Measurements from ENCODE around the gene BIN1.

- peak; percentile 65 for TF ChIP-seq CEBPB (IDR thresholded peaks at IDR 0.05; ENCODE audit: low read depth, low read length)
- no peak for TF ChIP-seq CTCF (conservative IDR thresholded peaks at IDR 0.05; ENCODE audit: low read depth, low read length)
- no peak for TF ChIP-seq CHD1 (IDR thresholded peaks at IDR 0.05; ENCODE audit: low read depth, low read length)
- no peak for TF ChIP-seq RAD21 (IDR thresholded peaks at IDR 0.05; ENCODE audit: low read length)
- TF ChIP-seq RCOR1 (IDR thresholded peaks at IDR 0.05; ENCODE audit: insufficient replicate concordance, low read length), result no peak
- TF ChIP-seq RFX5 (IDR thresholded peaks at IDR 0.05; ENCODE audit: low read depth, low read length), result no peak
- TF ChIP-seq POLR2A (IDR thresholded peaks at IDR 0.05; ENCODE audit: low read depth, low read length), result no peak
- TF ChIP-seq SMC3 (IDR thresholded peaks at IDR 0.05; ENCODE audit: low read depth, low read length), result no peak
- TF ChIP-seq MAZ (IDR thresholded peaks at IDR 0.05; ENCODE audit: borderline replicate concordance, low read depth, low read length), result no peak
- TF ChIP-seq USF2 (IDR thresholded peaks at IDR 0.05; ENCODE audit: low read depth, low read length), result no peak
- no peak for TF ChIP-seq FOS (IDR thresholded peaks at IDR 0.05; ENCODE audit: low read depth, low read length)
Measured at GRCh38 chr2:127071901-127072328, 35.0 kb downstream of the BIN1 start.

Data from IMR-90 (cell line).